GM19023 (cell line): Measurements from ENCODE around the gene TJAP1.
"Not testable (repeated sequence)": the region's sequence is repeated elsewhere in the genome, so short reads cannot be mapped to it uniquely, and the experiment has no call there.

Source experiments
- ATAC-seq: cut with Tn5 transposase; IDR thresholded peaks from one replicate; pipeline ENCODE4 v1.9.1; 2021; ENCODE audit warnings: mild to moderate bottlenecking, moderate library complexity; ENCODE audit not compliant: unreplicated experiment

TJAP1 gene

DNA sequence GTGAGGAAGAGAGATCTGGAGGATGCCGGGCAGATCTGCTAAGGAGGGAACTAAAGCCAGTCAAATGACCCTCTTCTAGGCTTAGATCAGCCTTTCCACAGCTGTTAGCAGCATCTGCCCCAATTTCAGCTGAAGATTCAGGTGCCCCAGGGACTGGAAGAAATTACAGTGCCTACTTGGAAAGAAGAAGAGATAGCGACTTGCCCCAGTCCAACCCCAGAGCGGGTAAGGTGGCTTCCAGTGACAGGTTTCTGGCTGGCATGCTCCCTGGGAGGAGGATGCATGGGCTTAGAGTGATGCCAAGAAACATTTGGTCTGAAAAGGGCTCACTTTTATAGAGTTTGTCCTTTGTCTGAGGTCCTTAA is 620 bp downstream of the TJAP1 start:
- ATAC-seq = no peak

DNA sequence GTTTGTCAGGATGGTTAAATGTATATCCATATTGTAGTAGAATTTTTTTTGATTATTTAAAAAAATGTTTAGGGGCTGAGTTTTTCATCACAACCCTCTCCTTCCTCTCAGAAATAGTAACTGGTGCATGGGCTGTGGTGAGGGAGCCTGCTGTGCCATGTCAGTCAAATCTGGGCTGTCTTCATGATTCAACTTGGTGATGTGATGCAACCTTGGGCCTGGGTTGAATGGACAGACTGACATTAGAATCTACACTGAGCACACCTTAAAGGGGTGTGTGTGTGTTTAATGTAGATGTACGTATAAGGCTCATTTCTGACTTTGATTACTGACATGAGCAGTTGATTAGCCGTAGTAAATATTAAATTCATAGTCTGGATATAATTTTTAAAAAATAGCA is 3.7 kb downstream of the TJAP1 start:
- no peak for ATAC-seq

DNA sequence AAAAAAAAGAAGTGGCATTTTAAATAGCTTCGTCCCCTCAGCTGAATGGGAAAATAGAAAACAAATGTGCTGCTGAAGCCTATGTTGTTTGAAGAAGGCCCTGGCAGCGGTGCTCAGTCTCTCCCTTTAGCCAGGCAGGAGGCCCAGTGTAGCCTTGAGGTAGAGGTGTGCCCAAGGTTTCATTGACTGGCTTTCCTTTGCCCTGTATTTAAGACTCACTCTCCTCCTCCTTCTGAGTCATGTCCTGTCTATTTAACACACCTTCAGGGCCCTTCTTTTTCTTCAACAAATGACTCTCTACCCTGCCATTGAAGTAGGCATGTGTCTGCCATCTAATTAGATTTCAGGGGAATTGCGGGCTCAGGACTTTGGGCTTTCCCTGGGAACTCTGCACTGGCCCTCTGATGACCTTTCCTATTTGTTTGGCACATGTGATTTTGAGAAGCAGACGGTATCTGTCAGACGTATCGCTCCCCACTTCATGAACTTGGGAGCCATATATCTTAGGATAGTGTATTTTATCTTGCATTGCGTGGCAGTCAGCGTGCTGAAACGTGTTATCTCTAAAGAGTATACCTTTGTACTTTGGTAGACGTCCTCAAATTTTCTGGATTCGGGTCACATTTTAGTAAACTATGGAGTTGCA is 4.3 kb downstream of the TJAP1 start:
- ATAC-seq = no peak

DNA sequence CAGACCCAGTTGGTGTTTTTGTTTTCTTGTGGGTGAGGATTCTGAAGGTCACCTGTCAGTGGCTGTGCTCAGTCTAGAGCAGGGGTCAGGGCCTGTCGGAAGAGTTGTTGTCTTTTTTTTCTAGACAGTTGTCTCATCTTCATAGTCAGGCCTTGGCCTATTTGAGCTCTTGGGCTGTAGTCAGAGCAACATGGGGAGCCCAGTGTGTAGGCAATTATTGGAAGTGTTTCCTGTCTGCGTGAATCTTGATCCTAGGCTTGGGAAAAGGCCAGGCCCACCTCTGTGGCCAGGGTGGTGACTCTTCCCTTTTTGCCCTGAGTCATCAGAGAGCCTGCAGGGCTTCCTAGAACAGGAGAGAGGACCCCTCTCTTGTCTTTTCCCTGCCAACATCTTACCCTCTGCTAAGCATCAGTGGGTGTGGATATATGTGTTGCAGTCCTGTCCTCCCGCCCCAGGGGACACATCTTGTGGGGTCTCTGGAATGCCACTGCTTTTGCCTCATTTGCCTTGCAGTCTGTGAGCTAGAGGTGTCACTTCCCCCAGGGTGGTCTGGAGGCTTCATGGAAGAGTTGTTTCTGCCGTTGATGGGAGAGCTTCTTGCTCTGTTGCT is 11.4 kb downstream of the TJAP1 start:
- ATAC-seq = no peak

DNA sequence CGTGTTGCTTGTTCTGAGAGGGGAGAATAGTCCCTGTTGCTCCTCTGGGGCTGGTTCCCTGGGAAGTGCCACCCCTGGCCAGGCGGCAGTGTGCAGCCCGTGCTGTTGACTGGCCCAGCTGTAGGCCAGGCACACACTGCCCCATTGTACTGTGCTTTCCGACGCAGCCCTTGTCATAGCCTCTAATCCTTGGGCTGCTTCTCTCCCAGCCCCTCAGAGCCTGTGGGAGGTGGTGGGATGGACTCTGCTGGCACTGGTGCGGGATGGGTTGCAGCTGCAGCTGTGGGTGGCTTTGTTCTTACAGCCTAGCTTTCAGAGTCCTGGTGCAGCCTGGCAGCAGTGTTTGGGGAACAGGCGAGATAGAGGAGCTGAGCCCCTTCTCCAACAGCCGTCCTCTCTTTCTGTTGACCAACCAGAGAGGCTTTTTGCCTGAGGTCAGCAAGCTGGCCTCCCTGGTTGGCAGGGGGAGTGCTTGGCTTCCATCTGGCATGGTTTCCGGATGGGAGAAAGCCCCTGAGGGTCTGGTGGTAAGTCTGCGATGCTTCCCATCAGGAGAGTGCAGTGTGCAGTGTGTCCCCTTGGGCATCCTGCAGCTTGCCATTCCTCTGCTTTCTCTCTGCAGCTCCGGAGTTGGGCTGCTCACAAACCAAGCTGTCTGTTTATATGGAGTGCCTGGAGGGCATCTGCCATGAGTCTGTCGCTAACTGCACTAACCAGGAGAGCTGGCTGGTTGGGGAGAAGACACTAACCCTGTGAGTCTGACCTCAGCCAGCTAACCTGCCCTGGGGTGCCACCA is 12.1 kb downstream of the TJAP1 start:
- ATAC-seq = no peak

GRCh38 chr6:43490523-43490939 is 13.2 kb downstream of the TJAP1 start:
- ATAC-seq = no peak

DNA sequence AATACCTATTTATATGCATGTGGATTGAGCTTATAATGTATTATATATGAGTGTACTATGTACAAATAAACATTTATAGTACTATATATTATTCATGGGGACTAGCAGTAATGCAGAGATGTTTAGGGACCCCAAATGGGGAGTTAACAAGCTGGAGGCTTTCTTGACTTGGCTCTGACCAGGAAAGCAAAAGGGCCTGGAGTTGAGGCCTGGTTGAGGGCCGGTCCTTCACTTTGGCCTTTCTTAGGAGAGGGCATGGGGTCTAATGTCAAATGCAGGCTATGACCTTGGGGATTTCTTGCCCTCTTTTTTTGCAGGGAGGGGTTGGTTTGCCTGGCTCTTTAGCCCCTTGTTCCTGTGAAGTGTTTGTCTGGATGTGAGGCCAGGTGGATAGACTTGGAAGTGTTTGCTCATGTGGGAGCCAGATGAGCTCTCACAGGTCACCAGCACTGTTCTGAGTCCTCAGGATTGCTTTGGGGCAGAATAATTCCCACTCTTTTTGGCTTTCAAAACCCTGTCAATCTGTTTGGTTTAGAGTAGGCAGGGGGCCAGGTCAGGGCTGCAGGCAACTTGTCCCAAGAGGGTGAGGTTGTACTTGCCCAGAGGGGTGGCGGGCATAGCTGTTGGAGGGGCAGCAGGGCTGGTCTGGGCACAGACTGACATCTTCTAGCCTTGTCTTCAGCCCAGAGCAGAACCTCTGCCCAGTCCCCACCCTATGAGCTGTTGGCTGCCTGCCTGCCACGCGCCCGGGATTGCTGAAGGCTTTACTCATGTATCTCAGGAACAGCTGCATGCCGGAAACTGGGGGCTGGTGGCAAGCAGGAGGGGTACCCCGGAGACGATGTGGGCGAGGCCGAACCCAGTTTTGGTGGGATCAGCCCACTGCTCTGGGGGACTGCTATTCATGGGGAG is 14.6 kb downstream of the TJAP1 start:
- ATAC-seq = no peak

GRCh38 chr6:43492673-43493072 is 15.3 kb downstream of the TJAP1 start:
- ATAC-seq = no peak

DNA sequence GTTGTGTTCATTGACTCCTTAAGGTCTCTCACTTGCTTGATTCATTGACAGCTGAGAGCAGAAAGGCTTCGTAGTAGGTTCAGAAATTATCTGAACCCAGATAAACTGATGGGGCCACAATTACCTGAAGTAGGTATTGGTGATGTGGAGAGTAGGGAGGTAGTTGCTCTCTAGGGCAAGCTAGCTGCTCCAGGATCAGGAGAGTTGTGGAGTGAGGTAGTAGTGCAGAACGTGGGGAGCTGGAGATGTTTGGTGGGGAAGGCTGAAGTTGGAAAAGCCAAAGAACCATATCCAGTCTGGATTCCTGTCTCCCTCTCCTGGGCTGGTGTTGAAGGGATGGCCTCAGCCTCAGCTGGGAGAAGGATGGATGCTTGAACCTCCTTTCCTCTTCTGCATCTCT is 15.9 kb downstream of the TJAP1 start:
- no peak for ATAC-seq

DNA sequence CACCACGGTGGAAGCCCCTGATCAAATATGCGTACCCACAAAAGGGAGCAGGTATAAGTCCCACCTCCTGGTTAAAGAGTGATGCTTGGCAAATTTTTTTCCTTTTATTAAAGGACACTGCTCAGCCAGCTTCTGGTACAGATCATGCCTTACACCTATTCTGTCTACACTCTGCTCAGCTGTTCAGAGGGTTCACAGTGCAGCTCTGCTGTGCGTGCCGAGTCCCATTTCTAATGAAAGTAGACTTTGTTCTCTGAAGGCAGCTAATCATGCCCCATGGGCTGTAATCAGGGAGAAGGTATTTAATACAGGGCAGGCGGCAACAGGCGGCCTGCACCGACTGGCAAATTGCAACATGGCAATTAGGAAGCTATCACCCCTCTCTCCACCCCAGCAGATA is 16.5 kb downstream of the TJAP1 start:
- no peak for ATAC-seq

GRCh38 chr6:43494321-43494720 is 17.0 kb downstream of the TJAP1 start:
- no peak for ATAC-seq

DNA sequence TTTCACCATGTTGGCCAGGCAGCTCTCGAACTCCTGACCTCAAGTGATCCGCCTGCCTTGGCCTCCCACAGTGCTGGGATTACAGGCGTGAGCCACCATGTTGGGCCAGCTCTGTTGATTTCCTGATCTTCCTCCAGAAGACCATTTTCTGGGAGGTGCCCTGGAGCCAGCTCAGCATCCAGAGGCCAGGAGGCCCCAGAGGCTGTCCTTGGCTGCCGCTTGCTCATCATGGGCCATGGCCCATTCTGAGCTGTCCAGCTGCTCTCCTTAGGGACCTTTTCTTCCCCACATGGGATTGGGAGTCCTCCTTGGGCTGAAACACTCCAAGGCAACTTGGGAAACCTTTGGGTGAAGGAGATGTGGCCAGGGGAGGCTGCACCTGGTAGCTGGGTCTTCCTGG is 17.4 kb downstream of the TJAP1 start:
- ATAC-seq = no peak

DNA sequence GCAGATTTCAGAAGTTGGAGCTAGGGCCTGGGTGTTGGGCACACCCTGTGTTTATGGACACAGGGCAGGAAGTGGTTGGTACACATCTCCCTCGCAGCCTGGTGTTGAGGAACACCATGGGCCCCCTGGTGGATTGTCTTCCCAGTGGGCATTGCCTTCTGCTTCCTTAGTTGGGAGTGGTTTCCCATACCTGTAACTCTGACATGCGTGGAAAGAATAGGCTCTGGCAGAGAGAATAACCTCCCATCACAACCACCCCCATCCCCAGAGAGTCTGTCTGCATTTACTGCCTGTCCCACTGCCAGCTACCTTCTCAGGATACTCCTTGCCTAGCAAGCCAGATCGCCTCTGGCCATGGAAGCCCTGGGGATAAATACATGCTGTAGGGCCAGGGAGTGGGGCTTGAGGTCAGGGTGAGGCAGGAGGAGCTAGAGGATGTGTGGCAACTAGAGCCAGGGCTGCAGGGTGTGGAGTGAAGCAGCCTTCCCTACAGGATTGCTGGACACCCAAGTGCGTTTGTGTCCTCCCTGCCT is 18.1 kb downstream of the TJAP1 start:
- no peak for ATAC-seq

DNA sequence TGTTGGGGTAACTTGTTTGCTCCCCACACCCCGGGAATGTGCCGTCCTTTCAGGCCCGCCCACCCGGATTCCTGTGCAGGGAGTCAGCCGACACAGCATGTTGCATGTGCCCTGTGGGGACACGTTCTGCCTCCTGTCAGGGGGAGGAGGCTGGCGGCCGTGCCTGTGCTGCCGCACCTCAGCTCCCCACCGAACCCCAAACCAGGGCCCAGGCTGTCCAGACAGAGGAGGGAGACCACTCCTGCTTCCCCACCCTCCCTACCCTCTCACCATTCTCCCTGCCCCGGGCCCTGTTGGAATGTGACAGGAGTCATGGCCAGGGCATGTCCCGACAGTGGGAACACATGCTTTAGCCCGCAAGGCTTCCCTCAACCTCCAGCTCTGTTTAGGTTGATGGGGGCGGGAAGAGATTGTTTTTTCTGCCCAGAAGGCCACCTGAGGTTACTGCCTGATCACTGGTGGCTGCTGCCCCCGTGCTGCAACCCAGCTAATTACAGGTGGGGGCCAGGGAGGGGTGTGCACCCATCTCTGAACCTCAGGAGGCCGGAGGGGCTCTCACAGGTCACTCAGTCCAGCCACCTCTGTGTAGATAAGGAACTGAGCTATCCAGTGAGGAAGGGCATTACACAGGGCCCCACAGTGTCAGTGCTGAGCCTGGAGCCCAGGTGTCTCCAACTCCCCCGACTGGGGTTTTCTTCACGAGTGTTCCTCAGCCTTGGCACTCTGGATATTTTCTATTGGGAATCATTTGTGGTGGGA is 19.2 kb downstream of the TJAP1 start:
- no peak for ATAC-seq

DNA sequence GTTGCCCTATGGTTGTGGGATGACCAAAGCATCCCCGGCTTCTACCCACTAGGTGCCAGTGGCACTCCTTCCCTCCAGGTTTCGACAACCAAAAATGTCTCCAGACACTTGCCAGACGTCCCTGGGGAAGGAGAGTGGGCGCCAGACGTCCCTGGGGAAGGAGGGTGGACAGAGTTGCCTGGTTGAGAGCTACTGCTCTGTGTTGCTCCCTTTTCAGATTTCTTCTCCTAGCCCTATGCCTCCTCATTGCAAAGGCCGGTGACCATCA is 19.7 kb downstream of the TJAP1 start:
- no peak for ATAC-seq

DNA sequence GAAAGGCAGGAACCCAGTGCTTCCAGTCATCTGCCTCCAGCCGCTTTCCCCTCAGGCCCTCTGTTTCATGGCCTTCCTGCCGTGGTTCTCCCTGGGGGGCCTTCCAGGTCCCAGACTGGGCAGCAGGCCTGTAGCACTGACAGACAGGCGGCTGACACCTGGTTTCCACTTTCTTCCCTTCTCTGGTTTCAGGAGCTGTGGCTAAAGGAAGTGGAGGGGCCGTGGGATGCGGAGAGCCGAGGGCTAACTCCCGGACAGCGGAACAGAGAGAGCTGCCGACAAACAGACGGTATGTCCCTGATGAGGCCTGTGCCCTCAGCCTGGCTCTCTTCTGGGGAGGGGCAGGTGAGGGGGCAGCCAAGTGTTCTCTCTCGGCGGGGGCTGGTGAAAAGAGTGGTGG is 20.3 kb downstream of the TJAP1 start:
- no peak for ATAC-seq

DNA sequence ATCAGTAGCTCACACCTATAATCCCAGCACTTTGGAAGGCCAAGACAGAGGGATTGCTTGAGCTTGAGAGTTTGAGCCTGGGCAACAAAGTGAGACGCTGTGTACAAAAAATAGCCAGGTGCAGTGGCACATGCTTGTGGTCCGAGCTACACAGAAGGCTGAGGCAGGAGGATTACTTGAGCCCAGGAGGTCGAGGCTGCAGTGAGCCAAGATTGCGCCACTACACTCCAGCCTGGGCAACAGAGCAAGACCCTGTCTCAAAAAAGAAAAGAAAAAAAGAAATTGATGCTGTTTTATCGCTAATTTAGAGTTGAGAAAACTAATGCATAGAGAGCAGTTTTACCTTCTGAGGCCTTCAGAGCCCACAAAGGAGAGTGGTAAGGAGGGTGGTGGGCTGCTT is 20.9 kb downstream of the TJAP1 start:
- not testable (repeated sequence) for ATAC-seq

DNA sequence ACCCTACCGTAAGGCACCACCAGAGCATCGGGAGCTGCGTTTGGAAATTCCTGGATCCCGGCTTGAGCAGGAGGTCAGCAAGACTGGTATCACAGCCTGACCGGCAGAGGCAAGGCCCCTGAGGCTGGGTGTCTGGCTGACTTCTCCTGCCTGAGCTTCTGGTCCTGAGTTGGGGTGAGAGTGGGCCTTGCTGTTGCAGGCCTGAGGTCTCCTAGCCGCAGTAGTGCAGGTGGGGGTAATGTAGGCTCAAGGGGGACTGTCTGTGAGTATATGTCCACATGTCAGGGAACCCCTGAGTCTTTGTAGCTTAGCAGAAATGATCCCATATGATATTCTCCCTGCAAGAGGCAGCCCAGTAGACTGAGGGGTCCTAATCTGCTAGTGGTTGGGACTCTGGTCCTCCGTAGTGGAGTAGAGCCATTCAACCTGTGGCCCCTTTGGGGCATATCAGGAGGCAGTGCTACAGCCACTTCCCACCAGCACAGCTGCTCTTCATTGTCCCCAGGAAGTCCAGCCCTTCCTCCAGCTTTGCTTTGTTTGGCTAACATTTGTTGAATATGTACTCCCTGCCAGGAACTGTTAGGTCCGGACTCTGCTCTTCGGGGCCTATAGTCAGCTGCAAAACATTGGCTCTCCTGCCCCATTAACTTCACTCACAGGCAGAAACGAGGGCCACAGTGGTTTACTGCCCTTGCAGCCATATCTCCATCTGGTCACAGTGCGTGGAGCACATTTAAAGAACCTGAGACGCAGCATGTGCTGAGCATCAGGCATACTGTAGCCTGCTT is 21.9 kb downstream of the TJAP1 start:
- ATAC-seq = no peak

GRCh38 chr6:43500921-43501320 is 23.6 kb downstream of the TJAP1 start:
- no peak for ATAC-seq

GRCh38 chr6:43502666-43503065 is 25.3 kb downstream of the TJAP1 start:
- no peak for ATAC-seq
